Aorta (tissue), 5 donors: Measurements from ENCODE around the gene CEACAM5. TPM values are rescaled to one million over a fixed set of nuclear protein-coding genes. Genes with fewer than 3 reads are reported as not detected.

Experiments used
- ATAC-seq: fragments of 200-7000 bp; cut with Tn5 transposase; one replicate; pipeline ENCODE4 v1.9.1; 2022; ENCODE audit warnings: moderate library complexity; ENCODE audit not compliant: low FRiP score
- DNase-seq, 2 donors: peaks; one replicate each; pipeline ENCODE4 v3.0.0-alpha.2; 2020
- H3K27ac ChIP-seq, 2 donors: one replicate each; pipeline ENCODE4 v1.5.1; 2013; ENCODE audit warnings: low read length in 2 of 2, mild to moderate bottlenecking in 2 of 2, moderate library complexity in 2 of 2, control low read depth in 1 of 2, inconsistent platforms in 1 of 2, low read depth in 1 of 2
- H3K27me3 ChIP-seq, 2 donors: one replicate each; pipeline ENCODE4 v1.6.1; 2013; ENCODE audit warnings: control low read depth in 1 of 2, low read length in 1 of 2, mild to moderate bottlenecking in 1 of 2, moderate library complexity in 1 of 2; ENCODE audit not compliant: insufficient read depth in 2 of 2, control insufficient read depth in 1 of 2
- H3K36me3 ChIP-seq, 2 donors: one replicate each; pipeline ENCODE4 v1.6.1; 2013; ENCODE audit warnings: control low read depth in 1 of 2, low read length in 1 of 2, mild to moderate bottlenecking in 1 of 2; ENCODE audit not compliant: insufficient read depth in 2 of 2, control insufficient read depth in 1 of 2
- H3K4me1 ChIP-seq, 2 donors: one replicate each; pipeline ENCODE4 v1.6.1; 2013; ENCODE audit warnings: low read length in 2 of 2, control low read depth in 1 of 2, mild to moderate bottlenecking in 1 of 2, moderate library complexity in 1 of 2; ENCODE audit not compliant: insufficient read depth in 2 of 2, control insufficient read depth in 1 of 2
- H3K4me3 ChIP-seq, 2 donors: one replicate each; pipeline ENCODE4 v1.5.1; 2013; ENCODE audit warnings: low read length in 2 of 2, control low read depth in 1 of 2, mild to moderate bottlenecking in 1 of 2
- H3K9me3 ChIP-seq: one replicate; pipeline ENCODE4 v1.6.1; 2013; ENCODE audit warnings: mild to moderate bottlenecking, low read length; ENCODE audit not compliant: control insufficient read depth
- WGBS, 2 donors: extraction: QIAGEN DNeasy Blood & Tissue Kit; methylation state at CpG; one replicate each; pipeline ENCODE4 v1.1.7; 2013; 5-methylcytosine and 5-hydroxymethylcytosine counted together
- intact Hi-C, 2 donors: fragments of 100-400 bp; cut with DNase I; formaldehyde crosslinking; loops; one replicate each; pipeline versions ENCODE4 v1.14.2 to v1.15.0; 2022
- polyA plus RNA-seq, 2 donors: library from polyadenylated mRNA; stranded (reverse); fragments of 200-250 nt; gene quantifications; one replicate each; pipeline ENCODE4 v1.2.3, GENCODE V29; 2013
- total RNA-seq, 2 donors: library from RNA; stranded (reverse); fragmentation: NEBNext Ultra II Directional; extraction: Animal tissue kit (Norgen Biotek cat#: 25700); gene quantifications; one replicate each; pipeline ENCODE4 v1.2.1, GENCODE V29; 2021
- donor health status: healthy with polysubstance abuse.
- donor health status: Bipolar disorder and iron deficiency.
- donor health status: DM: no; HTN: no; CAD: no.
- donor health status: DM: no; HTN: no; CAD: no.
- donor health status: DM: yes; HTN: yes; CAD: no.

CEACAM5 gene
- total and polyA plus RNA-seq, 4 donors: 0.30 to 9.4 (median 0.84) TPM

DNA sequence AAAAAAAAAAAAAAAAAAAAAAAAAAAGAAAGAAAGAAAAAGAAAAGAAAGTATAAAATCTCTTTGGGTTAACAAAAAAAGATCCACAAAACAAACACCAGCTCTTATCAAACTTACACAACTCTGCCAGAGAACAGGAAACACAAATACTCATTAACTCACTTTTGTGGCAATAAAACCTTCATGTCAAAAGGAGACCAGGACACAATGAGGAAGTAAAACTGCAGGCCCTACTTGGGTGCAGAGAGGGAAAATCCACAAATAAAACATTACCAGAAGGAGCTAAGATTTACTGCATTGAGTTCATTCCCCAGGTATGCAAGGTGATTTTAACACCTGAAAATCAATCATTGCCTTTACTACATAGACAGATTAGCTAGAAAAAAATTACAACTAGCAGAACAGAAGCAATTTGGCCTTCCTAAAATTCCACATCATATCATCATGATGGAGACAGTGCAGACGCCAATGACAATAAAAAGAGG, 9.6 kb upstream of the CEACAM5 start:
- DNase-seq (no peak), ATAC-seq (no peak)
- WGBS, 2 donors: 65 to 74% methylated on average over 1 of the region's 1 CpG
- Histone ChIP-seq H3K27me3 (no peaks in the 10 kb centered on the region), H3K4me1 (no peaks in the 10 kb centered on the region), H3K27ac (no peak overlapping the region), H3K36me3 (no peaks in the 10 kb centered on the region), H3K4me3 (no peak overlapping the region), H3K9me3 (no peaks in the 10 kb centered on the region)
- intact Hi-C loops: no loop called here

DNA sequence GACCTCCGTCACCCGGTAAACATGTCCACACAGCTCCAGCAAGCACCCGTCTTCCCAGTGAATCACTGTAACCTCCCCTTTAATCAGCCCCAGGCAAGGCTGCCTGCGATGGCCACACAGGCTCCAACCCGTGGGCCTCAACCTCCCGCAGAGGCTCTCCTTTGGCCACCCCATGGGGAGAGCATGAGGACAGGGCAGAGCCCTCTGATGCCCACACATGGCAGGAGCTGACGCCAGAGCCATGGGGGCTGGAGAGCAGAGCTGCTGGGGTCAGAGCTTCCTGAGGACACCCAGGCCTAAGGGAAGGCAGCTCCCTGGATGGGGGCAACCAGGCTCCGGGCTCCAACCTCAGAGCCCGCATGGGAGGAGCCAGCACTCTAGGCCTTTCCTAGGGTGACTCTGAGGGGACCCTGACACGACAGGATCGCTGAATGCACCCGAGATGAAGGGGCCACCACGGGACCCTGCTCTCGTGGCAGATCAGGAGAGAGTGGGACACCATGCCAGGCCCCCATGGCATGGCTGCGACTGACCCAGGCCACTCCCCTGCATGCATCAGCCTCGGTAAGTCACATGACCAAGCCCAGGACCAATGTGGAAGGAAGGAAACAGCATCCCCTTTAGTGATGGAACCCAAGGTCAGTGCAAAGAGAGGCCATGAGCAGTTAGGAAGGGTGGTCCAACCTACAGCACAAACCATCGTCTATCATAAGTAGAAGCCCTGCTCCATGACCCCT, 9.0 kb upstream of the CEACAM5 start:
- ATAC-seq (no peak), DNase-seq (peak in 1 of 2 donors; percentile 47)
- WGBS, 2 donors: 70 to 76% methylated on average over 17 of the region's 17 CpGs
- H3K4me1 ChIP-seq: no peaks in the 10 kb centered on the region
- H3K4me3 ChIP-seq: no peak overlapping the region
- intact Hi-C loops: no loop called here
- no peaks in the 10 kb centered on the region for H3K27me3 ChIP-seq
- H3K9me3 ChIP-seq: no peaks in the 10 kb centered on the region
- H3K27ac ChIP-seq: no peak overlapping the region
- H3K36me3 ChIP-seq: no peaks in the 10 kb centered on the region

DNA sequence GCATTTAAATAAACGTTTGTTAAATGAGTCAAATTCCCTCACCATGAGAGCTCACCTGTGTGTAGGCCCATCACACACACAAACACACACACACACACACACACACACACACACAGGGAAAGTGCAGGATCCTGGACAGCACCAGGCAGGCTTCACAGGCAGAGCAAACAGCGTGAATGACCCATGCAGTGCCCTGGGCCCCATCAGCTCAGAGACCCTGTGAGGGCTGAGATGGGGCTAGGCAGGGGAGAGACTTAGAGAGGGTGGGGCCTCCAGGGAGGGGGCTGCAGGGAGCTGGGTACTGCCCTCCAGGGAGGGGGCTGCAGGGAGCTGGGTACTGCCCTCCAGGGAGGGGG, 8.5 kb upstream of the CEACAM5 start:
- H3K4me3 ChIP-seq: no peak overlapping the region
- H3K9me3 ChIP-seq: no peaks in the 10 kb centered on the region
- H3K27me3 ChIP-seq: no peaks in the 10 kb centered on the region
- no peak for ATAC-seq
- H3K27ac ChIP-seq: no peak overlapping the region
- 45 to 52% methylated on average over 2 of the region's 2 CpGs for WGBS, 2 donors
- H3K36me3 ChIP-seq: no peaks in the 10 kb centered on the region
- peak in 1 of 2 donors; percentile 25 for DNase-seq
- H3K4me1 ChIP-seq: no peaks in the 10 kb centered on the region
- intact Hi-C loops: no loop called here

DNA sequence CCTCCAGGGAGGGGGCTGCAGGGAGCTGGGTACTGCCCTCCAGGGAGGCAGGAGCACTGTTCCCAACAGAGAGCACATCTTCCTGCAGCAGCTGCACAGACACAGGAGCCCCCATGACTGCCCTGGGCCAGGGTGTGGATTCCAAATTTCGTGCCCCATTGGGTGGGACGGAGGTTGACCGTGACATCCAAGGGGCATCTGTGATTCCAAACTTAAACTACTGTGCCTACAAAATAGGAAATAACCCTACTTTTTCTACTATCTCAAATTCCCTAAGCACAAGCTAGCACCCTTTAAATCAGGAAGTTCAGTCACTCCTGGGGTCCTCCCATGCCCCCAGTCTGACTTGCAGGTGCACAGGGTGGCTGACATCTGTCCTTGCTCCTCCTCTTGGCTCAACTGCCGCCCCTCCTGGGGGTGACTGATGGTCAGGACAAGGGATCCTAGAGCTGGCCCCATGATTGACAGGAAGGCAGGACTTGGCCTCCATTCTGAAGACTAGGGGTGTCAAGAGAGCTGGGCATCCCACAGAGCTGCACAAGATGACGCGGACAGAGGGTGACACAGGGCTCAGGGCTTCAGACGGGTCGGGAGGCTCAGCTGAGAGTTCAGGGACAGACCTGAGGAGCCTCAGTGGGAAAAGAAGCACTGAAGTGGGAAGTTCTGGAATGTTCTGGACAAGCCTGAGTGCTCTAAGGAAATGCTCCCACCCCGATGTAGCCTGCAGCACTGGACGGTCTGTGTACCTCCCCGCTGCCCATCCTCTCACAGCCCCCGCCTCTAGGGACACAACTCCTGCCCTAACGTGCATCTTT, 7.8 kb upstream of the CEACAM5 start:
- H3K36me3 ChIP-seq: no peaks in the 10 kb centered on the region
- intact Hi-C loops: no loop called here
- no peak overlapping the region for H3K4me3 ChIP-seq
- H3K27ac ChIP-seq: no peak overlapping the region
- no peaks in the 10 kb centered on the region for H3K9me3 ChIP-seq
- ATAC-seq (no peak), DNase-seq (peak in 1 of 2 donors; percentile 30)
- no peaks in the 10 kb centered on the region for H3K4me1 ChIP-seq
- WGBS, 2 donors: 63 to 76% methylated on average over 13 of the region's 13 CpGs
- no peaks in the 10 kb centered on the region for H3K27me3 ChIP-seq

DNA sequence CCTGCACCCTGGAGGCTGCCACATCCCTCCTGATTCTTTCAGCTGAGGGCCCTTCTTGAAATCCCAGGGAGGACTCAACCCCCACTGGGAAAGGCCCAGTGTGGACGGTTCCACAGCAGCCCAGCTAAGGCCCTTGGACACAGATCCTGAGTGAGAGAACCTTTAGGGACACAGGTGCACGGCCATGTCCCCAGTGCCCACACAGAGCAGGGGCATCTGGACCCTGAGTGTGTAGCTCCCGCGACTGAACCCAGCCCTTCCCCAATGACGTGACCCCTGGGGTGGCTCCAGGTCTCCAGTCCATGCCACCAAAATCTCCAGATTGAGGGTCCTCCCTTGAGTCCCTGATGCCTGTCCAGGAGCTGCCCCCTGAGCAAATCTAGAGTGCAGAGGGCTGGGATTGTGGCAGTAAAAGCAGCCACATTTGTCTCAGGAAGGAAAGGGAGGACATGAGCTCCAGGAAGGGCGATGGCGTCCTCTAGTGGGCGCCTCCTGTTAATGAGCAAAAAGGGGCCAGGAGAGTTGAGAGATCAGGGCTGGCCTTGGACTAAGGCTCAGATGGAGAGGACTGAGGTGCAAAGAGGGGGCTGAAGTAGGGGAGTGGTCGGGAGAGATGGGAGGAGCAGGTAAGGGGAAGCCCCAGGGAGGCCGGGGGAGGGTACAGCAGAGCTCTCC, 6.9 kb upstream of the CEACAM5 start:
- Histone ChIP-seq H3K9me3 (no peaks in the 10 kb centered on the region), H3K27me3 (no peaks in the 10 kb centered on the region), H3K4me3 (no peak overlapping the region), H3K27ac (no peak overlapping the region), H3K36me3 (no peaks in the 10 kb centered on the region), H3K4me1 (no peaks in the 10 kb centered on the region)
- 34 to 35% methylated on average over 10 of the region's 10 CpGs for WGBS, 2 donors
- intact Hi-C loops: no loop called here
- no peak for ATAC-seq
- DNase-seq: peak in 1 of 2 donors; percentile 48

GRCh38 chr19:41702171-41702651, 6.2 kb upstream of the CEACAM5 start:
- Histone ChIP-seq H3K4me3 (no peak overlapping the region), H3K4me1 (no peaks in the 10 kb centered on the region), H3K27me3 (no peaks in the 10 kb centered on the region), H3K27ac (no peak overlapping the region), H3K36me3 (no peaks in the 10 kb centered on the region), H3K9me3 (no peaks in the 10 kb centered on the region)
- ATAC-seq: no peak
- WGBS, 2 donors: 40 to 41% methylated on average over 3 of the region's 3 CpGs
- DNase-seq: peak in 1 of 2 donors; percentile 11
- intact Hi-C loops: no loop called here

DNA sequence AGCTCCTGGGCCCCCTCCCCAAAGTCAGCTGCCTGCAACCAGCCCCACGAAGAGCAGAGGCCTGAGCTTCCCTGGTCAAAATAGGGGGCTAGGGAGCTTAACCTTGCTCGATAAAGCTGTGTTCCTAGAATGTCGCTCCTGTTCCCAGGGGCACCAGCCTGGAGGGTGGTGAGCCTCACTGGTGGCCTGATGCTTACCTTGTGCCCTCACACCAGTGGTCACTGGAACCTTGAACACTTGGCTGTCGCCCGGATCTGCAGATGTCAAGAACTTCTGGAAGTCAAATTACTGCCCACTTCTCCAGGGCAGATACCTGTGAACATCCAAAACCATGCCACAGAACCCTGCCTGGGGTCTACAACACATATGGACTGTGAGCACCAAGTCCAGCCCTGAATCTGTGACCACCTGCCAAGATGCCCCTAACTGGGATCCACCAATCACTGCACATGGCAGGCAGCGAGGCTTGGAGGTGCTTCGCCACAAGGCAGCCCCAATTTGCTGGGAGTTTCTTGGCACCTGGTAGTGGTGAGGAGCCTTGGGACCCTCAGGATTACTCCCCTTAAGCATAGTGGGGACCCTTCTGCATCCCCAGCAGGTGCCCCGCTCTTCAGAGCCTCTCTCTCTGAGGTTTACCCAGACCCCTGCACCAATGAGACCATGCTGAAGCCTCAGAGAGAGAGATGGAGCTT, 4.7 kb upstream of the CEACAM5 start:
- intact Hi-C loops: no loop called here
- Histone ChIP-seq H3K4me3 (no peak overlapping the region), H3K27ac (no peak overlapping the region), H3K27me3 (no peaks in the 10 kb centered on the region), H3K4me1 (no peaks in the 10 kb centered on the region), H3K36me3 (no peaks in the 10 kb centered on the region), H3K9me3 (no peaks in the 10 kb centered on the region)
- ATAC-seq: no peak
- peak in 1 of 2 donors; percentile 23 for DNase-seq
- WGBS, 2 donors: 64% methylated on average over 8 of the region's 8 CpGs

DNA sequence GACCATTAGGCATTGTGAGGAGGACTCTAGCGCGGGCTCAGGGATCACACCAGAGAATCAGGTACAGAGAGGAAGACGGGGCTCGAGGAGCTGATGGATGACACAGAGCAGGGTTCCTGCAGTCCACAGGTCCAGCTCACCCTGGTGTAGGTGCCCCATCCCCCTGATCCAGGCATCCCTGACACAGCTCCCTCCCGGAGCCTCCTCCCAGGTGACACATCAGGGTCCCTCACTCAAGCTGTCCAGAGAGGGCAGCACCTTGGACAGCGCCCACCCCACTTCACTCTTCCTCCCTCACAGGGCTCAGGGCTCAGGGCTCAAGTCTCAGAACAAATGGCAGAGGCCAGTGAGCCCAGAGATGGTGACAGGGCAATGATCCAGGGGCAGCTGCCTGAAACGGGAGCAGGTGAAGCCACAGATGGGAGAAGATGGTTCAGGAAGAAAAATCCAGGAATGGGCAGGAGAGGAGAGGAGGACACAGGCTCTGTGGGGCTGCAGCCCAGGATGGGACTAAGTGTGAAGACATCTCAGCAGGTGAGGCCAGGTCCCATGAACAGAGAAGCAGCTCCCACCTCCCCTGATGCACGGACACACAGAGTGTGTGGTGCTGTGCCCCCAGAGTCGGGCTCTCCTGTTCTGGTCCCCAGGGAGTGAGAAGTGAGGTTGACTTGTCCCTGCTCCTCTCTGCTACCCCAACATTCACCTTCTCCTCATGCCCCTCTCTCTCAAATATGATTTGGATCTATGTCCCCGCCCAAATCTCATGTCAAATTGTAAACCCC, 2.8 kb upstream of the CEACAM5 start:
- no peaks in the 10 kb centered on the region for H3K27me3 ChIP-seq
- H3K4me1 ChIP-seq: no peaks in the 10 kb centered on the region
- intact Hi-C loops: no loop called here
- 44 to 46% methylated on average over 10 of the region's 10 CpGs for WGBS, 2 donors
- H3K27ac ChIP-seq: no peak overlapping the region
- ATAC-seq: no peak
- peak in 1 of 2 donors; percentile 56 for DNase-seq
- no peaks in the 10 kb centered on the region for H3K9me3 ChIP-seq
- H3K4me3 ChIP-seq: no peak overlapping the region
- no peaks in the 10 kb centered on the region for H3K36me3 ChIP-seq
